Panc1 (cell line): ENCODE data around the gene EP300. TPM values are rescaled to one million over a fixed set of nuclear protein-coding genes. Genes with fewer than 3 reads are reported as not detected.

Source experiments
- ATAC-seq: fragments of 200-7000 bp; cut with Tn5 transposase; 2 replicates; pipeline ENCODE4 v1.9.1; 2020; ENCODE audit warnings: mild to moderate bottlenecking, moderate library complexity
- BruUV-seq: library from RNA; stranded (reverse); fragments of 400-500 nt; replicated peaks from 2 replicates; lab custom pipeline; 2021; lab: Mats Ljungman, UMichigan
- CTCF ChIA-PET: fragments of 300-600 bp; sonication (Branson Sonifier 250); formaldehyde crosslinking; loops from one replicate; lab custom pipeline; 2022; ENCODE audit warnings: antibody characterized with exemption; lab: Charles Lee
- POLR2A ChIA-PET: fragments of 300-600 bp; sonication (Branson Sonifier 250); formaldehyde crosslinking; loops from one replicate; lab custom pipeline; 2022; ENCODE audit warnings: antibody characterized with exemption; lab: Charles Lee
- DNase-seq: peaks from one replicate; pipeline ENCODE4 v3.0.0-alpha.2; 2010; ENCODE audit warnings: low read depth, low spot score
- H3K27ac ChIP-seq: 2 replicates; pipeline ENCODE4 v1.5.1; 2011; ENCODE audit warnings: mild to moderate bottlenecking, low read length, inconsistent platforms
- H3K27me3 ChIP-seq: fragments of 200-500 bp; sonication (Bioruptor generic); 2 replicates; pipeline ENCODE4 v1.6.0; 2014; ENCODE audit warnings: low read length, inconsistent platforms; ENCODE audit not compliant: control insufficient read depth, insufficient read depth
- H3K36me3 ChIP-seq: fragments of 200-500 bp; sonication (Bioruptor generic); 2 replicates; pipeline ENCODE4 v1.5.1; 2014; ENCODE audit warnings: inconsistent platforms, mild to moderate bottlenecking, low read length, moderate library complexity; ENCODE audit not compliant: control insufficient read depth, insufficient read depth
- H3K4me1 ChIP-seq: 2 replicates; pipeline ENCODE4 v1.5.1; 2011; ENCODE audit warnings: inconsistent platforms, mild to moderate bottlenecking, low read length, moderate library complexity; ENCODE audit not compliant: control insufficient read depth, insufficient read depth
- H3K4me3 ChIP-seq, 2 experiments: 2 replicates each; pipeline ENCODE4 v1.5.1; 2011 to 2012; ENCODE audit warnings: low read depth in 2 of 2, low read length in 2 of 2, mild to moderate bottlenecking in 2 of 2, inconsistent platforms in 1 of 2, moderate library complexity in 1 of 2
- H3K9me3 ChIP-seq: fragments of 200-500 bp; sonication (Bioruptor generic); 2 replicates; pipeline ENCODE4 v1.5.1; 2014; ENCODE audit warnings: low read depth, mild to moderate bottlenecking, inconsistent platforms, low read length, moderate library complexity; ENCODE audit not compliant: control insufficient read depth, insufficient read depth
- CTCF ChIP-seq: fragments of 450-650 bp; IDR thresholded peaks from 2 replicates; pipeline ENCODE4 v1.5.1; 2017; ENCODE audit warnings: mild to moderate bottlenecking
- POLR2AphosphoS5 ChIP-seq: IDR thresholded peaks from 2 replicates; pipeline ENCODE4 v1.6.1; 2012; ENCODE audit warnings: mild to moderate bottlenecking, low read depth, low read length, moderate library complexity
- SIN3A ChIP-seq: IDR thresholded peaks from 2 replicates; pipeline ENCODE4 v1.6.1; 2012; ENCODE audit warnings: low read depth, mild to moderate bottlenecking, low read length, moderate library complexity, borderline replicate concordance; ENCODE audit not compliant: insufficient read depth
- TCF7L2 ChIP-seq: IDR thresholded peaks from 2 replicates; pipeline ENCODE4 v1.6.1; 2011; ENCODE audit warnings: mild to moderate bottlenecking, low read depth, low read length, inconsistent platforms
- in situ Hi-C: cut with HindIII; loops from 2 replicates; pipeline ENCODE4 v1.10.0; 2016; ENCODE audit warnings: low sequenced_read_pairs, low pct_unique_long_range_greater_than_20kb
- intact Hi-C: fragments of 100-400 bp; cut with micrococcal nuclease; formaldehyde crosslinking; loops from one replicate; pipeline ENCODE4 v1.10.0; 2022; ENCODE audit not compliant: unreplicated experiment
- total RNA-seq: library from RNA; stranded (reverse); gene quantifications from one replicate; pipeline ENCODE4 v1.2.1, GENCODE V29; 2021; ENCODE audit not compliant: unreplicated experiment
- TF ChIP-seq, protein P1 (sequence below), 2 experiments: IDR thresholded peaks; 2 replicates each; pipeline ENCODE4 v1.6.1; 2011 to 2012; ENCODE audit warnings: low read depth in 2 of 2, control low read depth in 1 of 2, low read length in 1 of 2, mild to moderate bottlenecking in 1 of 2, moderate library complexity in 1 of 2; ENCODE audit not compliant: insufficient read depth in 1 of 2

Gene EP300
- total RNA-seq, 1 experiment from 2014 or later = 46.8 TPM

GRCh38 chr22:41204066-41204465, 111.7 kb downstream of the EP300 start:
- Histone ChIP-seq H3K27ac (no peak overlapping the region), H3K27me3 (no peaks in the 10 kb centered on the region), H3K9me3 (no peaks in the 10 kb centered on the region), H3K4me3 (no peak overlapping the region), H3K4me1 (no peaks in the 10 kb centered on the region), H3K36me3 (no peaks in the 10 kb centered on the region; the same call in 1 of the 2 replicates)
- no TSS peak for BruUV-seq
- POLR2A ChIA-PET = no interaction called here
- intact Hi-C loops = no loop called here
- no peak for ATAC-seq
- in situ Hi-C loops = no loop called here
- TF ChIP-seq, protein P1, sequence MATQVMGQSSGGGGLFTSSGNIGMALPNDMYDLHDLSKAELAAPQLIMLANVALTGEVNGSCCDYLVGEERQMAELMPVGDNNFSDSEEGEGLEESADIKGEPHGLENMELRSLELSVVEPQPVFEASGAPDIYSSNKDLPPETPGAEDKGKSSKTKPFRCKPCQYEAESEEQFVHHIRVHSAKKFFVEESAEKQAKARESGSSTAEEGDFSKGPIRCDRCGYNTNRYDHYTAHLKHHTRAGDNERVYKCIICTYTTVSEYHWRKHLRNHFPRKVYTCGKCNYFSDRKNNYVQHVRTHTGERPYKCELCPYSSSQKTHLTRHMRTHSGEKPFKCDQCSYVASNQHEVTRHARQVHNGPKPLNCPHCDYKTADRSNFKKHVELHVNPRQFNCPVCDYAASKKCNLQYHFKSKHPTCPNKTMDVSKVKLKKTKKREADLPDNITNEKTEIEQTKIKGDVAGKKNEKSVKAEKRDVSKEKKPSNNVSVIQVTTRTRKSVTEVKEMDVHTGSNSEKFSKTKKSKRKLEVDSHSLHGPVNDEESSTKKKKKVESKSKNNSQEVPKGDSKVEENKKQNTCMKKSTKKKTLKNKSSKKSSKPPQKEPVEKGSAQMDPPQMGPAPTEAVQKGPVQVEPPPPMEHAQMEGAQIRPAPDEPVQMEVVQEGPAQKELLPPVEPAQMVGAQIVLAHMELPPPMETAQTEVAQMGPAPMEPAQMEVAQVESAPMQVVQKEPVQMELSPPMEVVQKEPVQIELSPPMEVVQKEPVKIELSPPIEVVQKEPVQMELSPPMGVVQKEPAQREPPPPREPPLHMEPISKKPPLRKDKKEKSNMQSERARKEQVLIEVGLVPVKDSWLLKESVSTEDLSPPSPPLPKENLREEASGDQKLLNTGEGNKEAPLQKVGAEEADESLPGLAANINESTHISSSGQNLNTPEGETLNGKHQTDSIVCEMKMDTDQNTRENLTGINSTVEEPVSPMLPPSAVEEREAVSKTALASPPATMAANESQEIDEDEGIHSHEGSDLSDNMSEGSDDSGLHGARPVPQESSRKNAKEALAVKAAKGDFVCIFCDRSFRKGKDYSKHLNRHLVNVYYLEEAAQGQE (IDR thresholded peaks at IDR 0.05; ENCODE audit: insufficient read depth in 1 of 2, low read depth in 2 of 2, low read length in 1 of 2) = no peak
- no peak for TF ChIP-seq POLR2AphosphoS5
- TF ChIP-seq SIN3A = no peak
- no peak for TF ChIP-seq TCF7L2
- TF ChIP-seq CTCF = no peak
- CTCF ChIA-PET = no interaction called here
- no peak for DNase-seq

DNA sequence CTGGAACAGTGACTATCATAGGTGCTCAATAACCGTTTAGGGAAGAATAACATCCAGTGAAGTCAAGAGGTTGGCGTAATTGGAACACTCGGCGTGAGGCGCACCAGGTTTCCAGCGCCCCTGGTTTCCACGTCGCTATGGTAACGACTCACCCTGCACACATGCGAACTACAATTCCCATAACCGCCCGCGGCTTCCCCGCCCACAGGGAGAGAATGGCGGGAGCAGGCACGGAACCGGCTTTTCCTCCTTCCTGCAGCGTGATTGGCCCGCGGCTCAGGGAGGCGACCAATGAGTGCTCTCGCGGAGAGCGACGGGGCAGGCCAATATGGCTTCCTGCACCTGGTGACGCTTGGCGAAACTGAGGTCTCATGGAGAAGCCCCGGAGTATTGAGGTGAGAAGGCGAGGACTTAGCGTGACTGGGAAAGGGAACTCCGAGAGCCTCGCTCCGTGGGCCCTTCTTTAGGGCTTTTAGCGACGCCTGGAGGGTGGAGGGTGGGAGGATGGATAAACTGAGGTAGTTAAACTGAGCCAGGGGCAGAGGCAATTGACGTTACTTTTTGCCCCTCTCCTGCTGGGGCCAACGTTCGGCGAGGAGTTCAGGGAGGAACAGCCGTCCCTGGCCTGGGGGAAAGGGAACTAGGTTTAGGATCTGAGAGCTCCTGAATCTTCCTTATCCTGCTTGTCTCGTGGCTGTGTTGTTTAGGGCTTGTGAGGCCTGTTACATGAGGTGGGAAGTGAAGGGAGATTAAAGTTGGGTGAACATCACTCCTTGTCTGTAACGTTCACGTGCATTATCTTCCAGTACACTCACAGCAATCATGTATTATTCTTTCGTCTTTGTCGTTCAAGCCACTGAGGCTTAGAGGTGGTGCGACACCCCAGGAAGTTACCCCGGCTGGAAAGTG, 112.9 kb downstream of the EP300 start, which contains the start of gene L3MBTL2:
Gene L3MBTL2, plus strand, starts transcription at position 321 of the 909 bp plus-strand sequence. Its CDS starts 51 bp downstream, at position 372.
- in situ Hi-C loops (no loop called here), intact Hi-C loops (no loop called here)
- peak within 1 kb of the TSS; percentile 96 for H3K27ac ChIP-seq
- H3K27me3 ChIP-seq = no peaks in the 10 kb centered on the region
- H3K4me3 ChIP-seq = peak within 1 kb of the TSS; percentile 75 to 92
- ATAC-seq = peak; percentile 100
- BruUV-seq = TSS peak; percentile 94
- H3K9me3 ChIP-seq = no peaks in the 10 kb centered on the region
- peak; percentile 70 for DNase-seq
- POLR2A ChIA-PET = interaction anchor here (0.5 kb wide), 1 partner anchor 38 kb away, joined by 6 read pairs; no protein-coding TSS in a partner anchor
- no peak for TF ChIP-seq SIN3A
- TF ChIP-seq POLR2AphosphoS5 = peak; percentile 68
- no peaks in the 10 kb centered on the region; the same call in 1 of the 2 replicates for H3K36me3 ChIP-seq
- no peaks in the 10 kb centered on the region for H3K4me1 ChIP-seq
- CTCF ChIA-PET = no interaction called here
